OCI-LY3 (cell line): Measurements from ENCODE around the gene SNX25.

Experiments used
- CTCF ChIP-seq: fragments of 200-600, 300-600 bp; sonication (generic); IDR thresholded peaks from 2 replicates; pipeline ENCODE4 v1.5.1; 2014; ENCODE audit warnings: antibody characterized with exemption, low read length, low read depth
- EZH2phosphoT487 ChIP-seq: fragments of 200-600 bp; shearing (Covaris generic); IDR thresholded peaks from 2 replicates; pipeline ENCODE4 v1.6.1; 2018; ENCODE audit warnings: antibody characterized with exemption, mixed run types, low read depth

GRCh38 chr4:185322803-185323202 lies 113.4 kb downstream of the SNX25 start:
- TF ChIP-seq CTCF (no peak), EZH2phosphoT487 (no peak)
